GM04503 (cell line): ENCODE data around the gene MAL.
"Not testable (repeated sequence)": the region's sequence is repeated elsewhere in the genome, so short reads cannot be mapped to it uniquely, and the experiment has no call there.

Source experiments
- DNase-seq: peaks from one replicate; pipeline ENCODE4 v3.0.0-alpha.2; 2012; ENCODE audit warnings: low read depth

The MAL gene

DNA sequence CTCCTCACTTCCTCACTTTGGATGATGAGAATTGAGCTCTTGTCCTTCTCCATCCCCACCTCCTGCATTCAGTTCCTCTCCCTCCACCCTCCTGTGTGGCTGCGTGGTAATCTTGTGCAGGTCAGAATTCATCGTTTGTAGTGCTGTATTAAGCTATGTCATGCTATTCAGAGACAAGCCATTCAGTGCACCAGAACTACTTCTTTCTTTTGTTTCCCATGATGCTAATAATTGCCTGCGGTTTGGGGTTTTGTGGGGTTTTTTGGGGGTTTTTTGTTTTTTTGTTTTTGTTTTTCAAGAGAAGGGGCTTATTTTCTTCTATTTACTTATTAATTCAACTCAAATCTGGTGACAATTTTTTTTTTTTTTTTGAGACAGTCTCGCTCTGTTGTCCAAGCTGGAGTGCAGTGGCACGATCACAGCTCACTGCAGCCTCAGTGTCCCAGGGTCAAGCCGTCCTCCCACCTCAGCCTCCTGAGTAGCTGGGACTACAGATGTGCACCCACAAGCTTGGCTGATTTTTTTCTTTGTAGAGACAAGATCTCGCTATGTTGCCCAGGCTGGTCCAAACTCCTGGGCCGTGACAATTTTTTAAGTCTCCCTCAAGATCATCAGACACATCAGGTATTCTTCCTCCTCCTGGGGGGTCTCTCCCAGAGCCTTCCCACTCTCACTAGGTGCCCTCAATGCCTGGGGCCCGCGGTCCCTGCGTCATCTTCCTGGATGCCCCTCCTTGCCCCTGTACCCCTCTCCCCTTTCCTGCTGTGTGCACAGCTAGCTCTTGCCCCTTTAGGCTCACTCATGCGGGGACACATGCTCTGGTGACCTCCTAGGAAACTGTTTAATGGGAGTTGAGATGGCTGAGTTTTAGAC lies 37.8 kb downstream of the MAL start:
- no peak for DNase-seq

DNA sequence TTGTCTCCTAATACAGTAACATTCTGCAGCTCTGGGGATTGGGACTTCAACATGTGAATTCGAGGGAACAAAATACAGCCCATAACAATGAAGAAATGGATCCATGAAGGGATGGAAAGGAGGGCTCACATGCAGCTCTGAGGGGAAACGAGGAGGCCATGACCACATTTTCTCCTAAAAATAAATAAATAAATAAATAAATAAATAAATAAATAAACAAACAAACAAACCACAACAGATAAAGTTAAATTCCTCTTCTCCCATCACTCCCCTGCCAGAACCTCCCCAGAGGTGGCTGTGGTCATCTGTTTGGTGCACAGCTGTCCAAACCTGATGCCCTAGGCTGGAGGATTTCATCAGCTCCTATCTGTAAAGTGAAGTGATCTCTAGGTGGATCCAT lies 42.7 kb downstream of the MAL start:
- DNase-seq, result no peak

GRCh38 chr2:95069465-95069864 lies 44.0 kb downstream of the MAL start:
- DNase-seq, result no peak

- no peak for DNase-seq
These were observed 46.3 kb downstream of the MAL start for GRCh38 chr2:95071856-95072255.

GRCh38 chr2:95072424-95072823 lies 46.9 kb downstream of the MAL start:
- DNase-seq, result no peak

DNA sequence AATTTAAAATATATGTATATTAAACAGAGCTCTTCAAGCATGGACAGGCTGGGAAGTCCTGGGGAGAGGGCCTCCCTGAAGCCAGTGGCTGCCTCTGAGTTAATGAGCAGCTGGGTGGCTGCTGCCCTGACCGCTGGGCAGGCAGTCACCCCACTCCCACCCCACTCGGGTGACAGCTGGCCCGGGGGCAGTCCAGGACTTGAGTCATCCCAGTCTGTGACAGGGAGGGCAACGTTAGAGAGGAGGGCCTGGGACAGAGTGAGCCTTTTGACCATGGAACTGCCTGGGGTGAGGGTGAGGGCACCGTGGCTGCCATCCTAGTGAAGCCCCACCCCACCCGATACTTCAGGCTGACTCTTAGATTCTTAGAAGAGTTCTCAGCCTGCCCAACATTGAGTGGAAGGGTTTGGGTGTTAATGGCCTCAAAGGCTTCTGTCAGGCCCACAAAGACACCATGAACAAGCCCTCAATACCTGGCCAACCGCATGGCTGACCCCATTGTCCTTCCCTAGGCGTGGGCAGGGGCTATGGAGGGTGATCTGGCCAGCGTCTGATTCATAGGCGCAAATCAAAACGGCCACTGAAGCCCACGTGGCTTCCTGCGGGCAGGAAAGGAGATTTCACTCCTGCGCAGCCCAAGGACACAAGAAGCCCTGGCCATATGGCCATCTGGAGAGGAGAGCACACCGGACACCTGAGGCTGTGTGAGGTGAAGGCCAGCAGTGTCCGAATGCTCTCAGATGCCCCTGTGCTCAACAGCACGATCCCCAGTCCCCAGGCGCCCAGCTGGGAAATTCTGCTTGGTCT lies 48.6 kb downstream of the MAL start:
- DNase-seq, result no peak

DNA sequence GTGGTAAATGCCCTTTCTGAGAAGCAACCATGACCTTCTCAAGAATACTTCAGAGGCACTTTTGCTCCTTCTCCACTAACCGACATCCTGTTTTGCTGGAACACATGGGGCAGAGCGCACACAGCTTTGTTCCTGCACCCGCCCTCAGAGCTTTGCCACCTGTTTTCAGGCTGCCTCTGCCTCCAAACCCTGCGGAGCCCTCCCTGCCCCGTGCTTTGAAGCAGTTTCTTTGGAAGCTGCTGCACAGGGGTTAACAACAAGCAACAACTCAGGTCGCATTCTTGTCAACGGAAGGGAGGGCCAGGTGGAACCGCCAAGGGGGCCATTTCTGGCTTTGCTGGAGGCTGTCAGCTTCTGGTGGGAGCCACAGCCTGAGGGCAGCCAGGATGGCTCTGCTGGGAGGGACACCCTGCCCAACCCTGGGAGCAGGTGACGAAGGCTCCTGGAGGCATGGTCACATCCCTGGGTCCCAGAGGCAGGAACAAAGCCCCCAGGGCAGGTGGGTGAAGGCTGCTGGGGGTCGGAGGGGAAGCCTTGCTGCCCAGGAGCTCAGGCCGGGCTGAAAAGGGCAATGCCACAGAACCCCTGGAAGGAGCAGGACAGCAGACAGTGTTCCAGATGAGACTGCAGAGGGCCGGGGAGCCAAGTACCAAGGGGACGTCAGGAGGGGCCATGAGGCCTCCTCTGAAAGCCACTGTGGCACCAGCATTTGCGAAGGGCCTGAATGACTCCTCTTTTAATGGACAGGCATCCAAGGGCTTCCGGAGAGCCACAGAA lies 49.3 kb downstream of the MAL start:
- no peak for DNase-seq

GRCh38 chr2:95075440-95076132 lies 50.1 kb downstream of the MAL start:
- DNase-seq, result no peak

GRCh38 chr2:95076705-95077529 lies 51.4 kb downstream of the MAL start:
- DNase-seq, result no peak

GRCh38 chr2:95077530-95077825 lies 52.0 kb downstream of the MAL start:
- no peak for DNase-seq

DNA sequence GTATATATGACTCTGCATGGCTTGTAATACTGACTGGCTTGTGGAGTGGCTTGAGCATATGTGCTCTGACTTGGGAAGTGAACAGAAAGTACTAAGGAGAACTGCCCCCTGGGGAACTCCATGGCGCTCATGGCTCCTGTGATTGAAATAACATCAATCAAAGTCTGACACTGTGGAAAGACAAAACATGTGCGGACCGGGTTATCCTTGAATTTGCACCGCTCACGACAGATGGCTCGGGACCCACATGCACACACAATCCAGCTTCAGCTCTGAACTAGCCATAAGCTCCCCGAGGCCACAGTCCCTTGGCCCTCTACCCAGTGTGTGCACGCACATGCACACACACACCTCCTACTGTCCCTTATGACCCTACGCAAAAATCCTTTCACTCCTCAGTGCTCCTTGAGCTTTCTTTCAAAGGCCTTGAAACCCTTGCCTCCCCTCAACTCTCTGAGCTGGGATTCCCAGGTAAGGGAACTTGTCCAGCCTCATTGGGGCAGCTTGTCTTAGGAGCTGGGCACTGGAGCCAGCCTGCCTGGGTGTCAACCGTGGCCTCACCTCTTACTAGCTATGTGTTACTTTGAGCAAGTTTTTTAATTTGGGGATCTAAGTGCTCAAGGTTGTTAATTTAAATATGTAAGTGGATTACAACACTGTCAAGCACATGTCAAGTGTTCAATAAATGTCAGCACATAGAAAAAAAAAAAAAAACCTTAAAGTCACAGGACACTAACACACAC lies 52.5 kb downstream of the MAL start:
- DNase-seq, result no peak

DNA sequence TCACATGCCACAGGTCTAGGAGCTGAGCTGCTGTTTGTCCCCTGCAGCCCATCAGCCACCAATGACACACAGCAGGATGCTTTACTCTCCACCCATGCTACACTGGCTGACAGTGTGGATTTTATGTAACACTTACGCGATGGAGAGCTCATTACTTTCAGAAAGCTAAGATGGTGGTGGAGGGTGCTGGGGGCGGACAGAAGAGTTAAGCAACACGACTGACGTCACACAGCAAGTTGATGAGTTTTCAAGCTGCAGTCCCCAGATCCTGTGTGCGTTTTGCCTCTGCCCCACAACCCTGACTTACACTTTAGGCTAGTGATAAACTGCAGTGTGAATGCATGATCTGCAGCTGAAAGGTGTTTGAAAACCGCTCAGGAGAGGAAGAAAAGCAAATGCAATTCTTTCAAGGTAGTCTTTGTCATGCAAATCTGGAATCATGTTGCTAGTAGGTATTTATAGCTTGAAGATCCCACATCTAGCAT lies 53.7 kb downstream of the MAL start:
- no peak for DNase-seq

- DNase-seq, result no peak
These were observed 57.0 kb downstream of the MAL start for GRCh38 chr2:95082477-95082876.

GRCh38 chr2:95086017-95086416 lies 60.5 kb downstream of the MAL start:
- DNase-seq, result no peak

DNA sequence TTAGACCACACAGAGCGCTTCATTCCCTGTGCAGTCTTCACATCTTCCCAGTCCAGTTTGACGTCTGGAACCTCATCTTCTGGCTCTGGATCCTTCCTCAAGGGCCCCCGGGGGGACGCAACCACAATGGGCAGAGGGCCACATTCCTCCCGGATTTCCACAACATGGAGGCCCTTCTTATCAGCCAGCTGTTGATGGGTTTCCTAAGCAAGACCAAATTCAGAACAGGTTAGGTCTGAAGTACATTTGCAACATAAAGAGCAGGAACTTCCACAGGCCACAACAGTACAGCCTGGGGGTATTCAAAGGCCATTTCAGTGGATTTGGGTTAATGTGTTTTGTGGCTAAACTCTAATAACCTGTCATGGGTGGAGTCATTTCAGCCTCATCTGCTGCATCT lies 61.9 kb downstream of the MAL start:
- no peak for DNase-seq

DNA sequence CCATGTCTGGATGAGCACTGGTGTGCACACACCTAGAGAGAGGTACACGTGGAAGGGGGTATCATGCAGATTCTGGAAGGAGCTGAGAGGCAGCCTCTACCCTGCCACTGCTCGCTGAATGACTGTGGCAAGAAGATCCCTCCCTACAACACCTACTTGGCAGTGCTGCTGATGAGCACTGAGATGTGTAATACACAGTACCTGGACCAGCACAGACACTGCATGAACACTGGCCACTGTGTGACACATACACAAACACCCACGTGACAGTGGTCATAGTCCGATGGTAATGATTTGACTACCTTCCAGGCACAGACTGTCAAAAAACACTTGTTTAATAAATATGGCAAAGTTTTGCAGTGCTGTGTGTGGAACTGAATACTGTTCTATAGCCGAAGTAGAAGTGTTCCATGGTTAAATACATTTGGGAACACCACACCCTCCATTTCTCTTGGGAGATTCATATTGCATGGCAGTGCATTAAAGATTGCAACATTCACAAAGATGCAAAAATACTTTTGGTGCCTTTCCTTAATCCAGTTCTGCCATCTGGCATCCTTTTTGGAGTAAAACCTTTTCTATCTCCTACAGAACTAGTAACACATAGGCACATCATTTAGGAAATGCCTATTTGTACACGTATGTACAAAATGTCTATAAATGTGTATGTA lies 66.5 kb downstream of the MAL start:
- DNase-seq, result no peak

GRCh38 chr2:95098273-95098672 lies 72.8 kb downstream of the MAL start:
- DNase-seq, result not testable (repeated sequence)

- no peak for DNase-seq
These were observed 74.4 kb downstream of the MAL start for GRCh38 chr2:95099910-95100309.
